Endometrial microvascular endothelial cells (primary cell): Measurements from ENCODE around the gene UNC79. TPM values are rescaled to one million over a fixed set of nuclear protein-coding genes. Genes with fewer than 3 reads are reported as not detected.

ENCODE experiments used
- in situ Hi-C: cut with HindIII; loops from 2 replicates; pipeline ENCODE4 v1.10.0; 2017; ENCODE audit warnings: low sequenced_read_pairs, low pct_unique_long_range_greater_than_20kb; ENCODE audit errors: inconsistent ontology term
- total RNA-seq: library from RNA; depleted of rRNA; stranded (reverse); fragments of >200 nt; gene quantifications from one replicate; pipeline ENCODE4 v1.2.3, GENCODE V29; 2015; ENCODE audit errors: inconsistent ontology term

Gene UNC79
- total RNA-seq, 1 donor from 2014 or later, result not detected

DNA sequence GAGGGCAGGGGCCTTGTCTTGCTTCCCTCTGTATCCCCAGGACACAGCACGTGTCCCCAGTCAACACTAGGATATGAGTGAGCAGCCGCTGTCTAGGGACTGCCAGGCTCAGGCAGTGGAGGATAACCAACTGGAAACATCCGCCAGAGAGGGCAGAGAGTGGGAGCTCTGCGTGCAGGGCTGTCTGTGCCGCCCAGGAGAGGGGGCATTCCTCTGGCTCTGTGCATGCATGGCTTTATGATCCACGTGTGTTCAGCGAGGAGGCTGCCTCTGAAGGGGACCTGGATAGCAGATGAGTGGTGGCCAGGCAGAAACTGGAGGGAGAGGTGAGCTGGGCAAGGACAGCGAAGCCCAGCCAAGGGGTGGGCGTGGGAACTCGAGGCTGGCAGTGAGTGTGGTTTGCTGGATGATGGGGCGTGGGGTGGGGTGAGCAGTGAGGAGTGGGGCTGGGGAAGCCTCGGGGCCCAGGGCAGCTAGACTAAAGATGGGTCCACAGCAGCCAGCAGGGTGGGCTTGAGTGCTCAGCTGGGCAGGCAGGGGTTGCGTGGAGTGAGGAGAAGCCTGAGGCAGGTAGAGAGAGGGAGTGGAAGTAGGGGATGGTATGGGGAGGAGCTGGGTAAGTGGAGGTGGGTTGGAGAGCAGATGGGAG is 284.7 kb downstream of the UNC79 start:
- in situ Hi-C loops, result no loop called here

DNA sequence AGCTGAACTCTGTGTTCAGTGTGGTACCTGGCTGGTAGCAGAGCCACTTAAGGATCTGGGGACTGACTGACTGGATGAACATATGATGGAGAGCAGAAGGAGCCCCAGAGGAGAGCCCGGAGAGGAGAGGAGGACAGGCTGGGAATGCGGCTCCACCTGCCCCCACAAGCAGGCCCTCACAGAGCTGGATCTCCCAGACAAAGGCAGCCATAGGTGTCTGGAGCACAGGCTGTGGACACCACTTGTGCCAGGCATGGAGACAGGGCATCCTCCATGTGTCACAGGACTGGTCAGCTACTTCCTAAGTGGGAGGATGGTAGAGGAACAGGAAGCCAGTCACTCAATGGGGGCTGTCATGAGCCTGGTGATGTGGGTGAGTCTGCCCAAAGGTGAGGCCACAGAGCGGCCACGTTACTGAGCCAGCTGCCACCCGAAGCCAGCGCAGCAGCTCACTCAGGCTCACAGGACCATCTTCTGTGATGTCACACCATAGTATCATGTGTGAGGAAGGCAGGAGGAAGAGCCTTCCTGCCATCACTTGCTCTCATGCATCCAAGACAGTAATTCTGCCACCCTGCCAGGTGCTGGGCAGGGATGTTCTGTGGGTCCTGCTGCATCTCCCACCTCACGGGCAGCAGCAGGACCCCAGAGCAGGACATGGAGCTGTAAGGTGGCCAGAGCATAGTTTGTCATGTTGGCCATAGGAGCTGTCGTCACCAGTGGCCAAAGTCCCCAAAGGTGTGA is 285.4 kb downstream of the UNC79 start:
- in situ Hi-C loops, result no loop called here

DNA sequence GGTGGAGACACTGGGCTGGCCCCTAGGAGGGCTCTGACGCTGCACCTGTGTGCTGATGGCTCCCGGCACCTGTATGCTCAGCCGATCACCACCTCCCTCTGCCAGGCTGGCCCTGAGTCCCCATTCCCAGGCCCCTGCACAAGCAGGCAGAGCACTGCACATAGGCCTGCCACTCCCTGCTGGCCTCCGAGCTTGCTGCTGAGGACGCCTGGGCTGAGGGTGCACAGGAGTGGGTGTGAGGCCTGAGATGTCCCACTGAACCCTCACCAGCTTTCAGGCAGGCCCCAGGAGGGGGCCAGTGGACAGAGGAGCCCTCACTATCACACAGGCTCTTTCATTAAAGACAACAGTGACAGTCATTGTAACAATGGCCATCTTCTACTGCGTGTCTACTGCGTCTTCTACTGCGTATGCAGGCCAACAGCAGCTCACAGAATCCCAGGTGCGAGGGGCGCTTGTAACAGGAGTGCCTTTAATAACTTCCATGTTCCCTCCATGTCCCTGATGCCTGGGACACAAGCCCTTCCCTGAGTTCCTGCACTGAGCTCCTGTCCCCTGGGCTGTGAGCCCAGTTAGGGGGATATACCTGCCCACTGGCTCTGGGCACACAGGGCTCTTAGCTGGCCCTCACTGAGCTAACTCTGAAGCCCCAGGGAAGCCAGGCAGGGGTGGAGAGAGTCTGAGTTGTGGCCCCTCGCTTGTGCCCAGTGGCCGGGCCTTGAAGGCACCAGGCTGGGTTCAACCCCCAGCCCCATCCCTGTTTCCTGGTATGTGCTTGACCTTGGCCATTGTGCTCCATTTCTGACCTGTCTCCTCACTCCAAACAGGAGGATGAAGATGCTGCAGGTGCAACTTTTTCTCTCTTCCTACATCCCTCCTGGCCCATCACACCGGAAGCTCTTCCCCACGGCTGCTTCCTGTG is 286.3 kb downstream of the UNC79 start:
- in situ Hi-C loops, result no loop called here

DNA sequence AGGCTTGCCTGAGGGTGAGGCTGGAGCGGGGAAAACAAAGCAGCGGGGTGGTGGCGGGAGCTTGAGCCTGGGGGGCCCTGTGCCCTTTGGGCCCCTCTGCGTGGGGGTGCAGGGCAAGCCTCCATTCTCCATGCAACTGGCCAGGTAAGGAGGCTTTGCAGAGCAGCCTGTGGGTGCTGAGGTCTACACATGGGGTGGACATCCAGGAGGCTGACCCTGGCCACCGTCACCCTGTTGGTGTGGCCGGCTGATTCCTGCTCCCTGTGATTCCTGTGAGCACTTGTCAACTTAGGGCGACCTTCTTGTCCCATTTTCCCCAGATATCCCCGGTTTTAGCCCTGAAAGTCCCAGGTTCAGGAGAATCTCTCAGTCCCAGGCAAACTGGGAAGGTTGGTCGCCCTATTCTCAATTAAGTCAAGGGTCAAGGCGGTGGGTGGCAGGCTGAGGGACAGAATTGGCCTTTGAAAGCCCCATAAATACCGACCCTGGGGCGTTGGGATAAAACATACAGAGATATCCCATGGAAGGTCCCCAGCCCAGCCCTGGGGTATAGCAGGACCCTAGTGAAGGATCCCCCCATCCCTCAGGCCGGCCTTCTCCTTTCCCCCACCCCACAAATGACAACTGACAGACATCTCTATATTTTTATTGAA is 287.1 kb downstream of the UNC79 start:
- in situ Hi-C loops, result no loop called here

DNA sequence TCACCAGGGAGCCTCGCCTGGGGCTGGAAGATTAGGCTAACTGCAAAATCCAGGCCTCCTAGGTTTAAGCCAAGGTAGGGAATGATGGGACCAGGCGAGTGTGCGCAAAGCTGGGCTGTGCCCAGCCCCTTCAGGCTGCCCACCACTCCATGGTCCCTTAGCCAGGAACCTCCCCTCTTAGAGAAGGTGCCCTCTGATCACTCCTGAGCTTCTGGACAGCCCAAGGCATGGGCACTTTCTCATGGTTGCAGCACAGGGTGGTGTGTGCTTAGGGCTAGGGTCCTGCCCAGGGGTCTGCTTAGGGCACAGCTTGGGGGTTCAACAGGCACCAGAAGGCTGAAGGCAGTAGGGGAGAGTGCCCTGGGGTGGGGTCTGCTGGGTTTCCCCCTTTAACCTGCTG is 288.5 kb downstream of the UNC79 start:
- in situ Hi-C loops, result no loop called here

DNA sequence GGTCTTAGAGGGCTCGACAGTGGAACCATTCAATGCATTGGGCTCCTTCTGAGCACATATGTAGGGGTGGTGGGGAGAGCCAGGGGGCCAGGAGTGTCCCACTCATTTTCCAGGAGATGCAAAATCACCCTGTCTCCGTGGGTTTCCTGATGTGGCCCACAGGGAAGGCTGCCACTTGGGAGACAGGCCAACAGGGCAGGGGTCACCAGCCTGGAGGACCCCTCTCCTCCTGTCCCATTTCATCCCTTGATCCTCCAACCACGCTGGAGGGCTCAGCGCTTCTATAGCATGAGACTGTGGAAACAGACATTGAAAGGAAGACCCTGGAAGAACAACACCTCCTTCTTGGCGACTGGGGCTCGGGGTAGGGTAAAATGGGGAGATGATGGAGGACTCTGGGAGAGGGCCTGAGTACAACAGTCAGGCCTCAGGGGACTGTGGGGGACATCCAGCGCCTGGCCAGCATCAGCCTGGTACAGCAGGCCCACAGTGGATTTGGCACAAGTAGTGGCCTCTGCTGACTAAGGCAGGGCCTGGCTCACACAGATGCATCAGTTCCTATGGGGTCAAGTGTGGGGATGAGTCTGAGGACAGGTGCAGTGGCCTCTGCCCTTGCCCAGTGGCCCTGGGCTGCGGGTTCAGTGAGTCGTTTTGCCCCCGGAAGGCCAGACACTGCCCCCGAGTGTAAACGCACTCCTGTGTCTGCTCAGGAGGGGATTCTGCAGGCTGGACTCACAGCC is 289.5 kb downstream of the UNC79 start:
- in situ Hi-C loops, result no loop called here

DNA sequence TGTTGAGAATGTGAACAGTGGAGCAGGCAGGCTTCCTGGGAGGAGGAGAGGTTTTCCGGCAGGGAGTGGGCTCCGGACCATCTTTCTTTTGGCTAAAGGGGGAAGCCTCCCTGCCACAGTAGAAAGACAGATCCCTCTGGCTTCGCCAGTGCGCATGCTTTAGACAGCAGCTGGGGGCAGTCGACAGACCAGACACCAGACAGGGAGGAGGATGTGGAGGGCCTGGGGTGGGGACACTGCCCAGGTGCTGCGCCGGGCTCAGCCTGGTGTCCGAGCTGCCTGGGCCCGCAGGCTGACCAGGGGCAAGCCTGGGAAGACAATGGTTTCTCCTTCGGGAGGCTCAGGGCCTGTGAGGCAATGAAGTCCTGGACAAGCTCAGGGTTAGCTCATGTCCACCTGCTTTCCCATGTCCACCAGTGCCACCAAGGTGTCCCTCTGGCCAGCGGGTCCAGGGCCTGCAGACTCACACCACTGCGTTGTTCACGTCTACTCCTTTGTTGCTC is 290.3 kb downstream of the UNC79 start:
- in situ Hi-C loops, result no loop called here

DNA sequence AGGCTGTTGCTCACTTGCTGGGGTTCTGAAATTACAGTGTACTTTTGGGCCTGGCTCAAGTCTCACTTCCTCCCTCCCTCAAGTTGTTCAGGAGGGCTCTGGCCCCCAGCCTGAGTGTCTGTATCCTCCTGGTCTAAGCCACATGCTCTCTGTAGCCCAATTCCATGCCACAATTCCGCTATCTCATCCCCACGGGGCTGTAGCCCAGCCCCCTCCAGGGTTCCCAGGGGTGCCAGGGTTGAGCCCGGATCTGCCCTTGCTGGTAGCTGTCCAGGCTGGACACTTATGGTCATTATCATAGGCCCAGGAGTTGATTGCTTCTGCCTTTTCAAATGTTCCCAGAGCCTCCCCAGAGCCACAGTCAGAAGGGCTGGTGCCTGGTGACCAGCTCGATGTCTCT is 292.3 kb downstream of the UNC79 start:
- in situ Hi-C loops, result no loop called here

DNA sequence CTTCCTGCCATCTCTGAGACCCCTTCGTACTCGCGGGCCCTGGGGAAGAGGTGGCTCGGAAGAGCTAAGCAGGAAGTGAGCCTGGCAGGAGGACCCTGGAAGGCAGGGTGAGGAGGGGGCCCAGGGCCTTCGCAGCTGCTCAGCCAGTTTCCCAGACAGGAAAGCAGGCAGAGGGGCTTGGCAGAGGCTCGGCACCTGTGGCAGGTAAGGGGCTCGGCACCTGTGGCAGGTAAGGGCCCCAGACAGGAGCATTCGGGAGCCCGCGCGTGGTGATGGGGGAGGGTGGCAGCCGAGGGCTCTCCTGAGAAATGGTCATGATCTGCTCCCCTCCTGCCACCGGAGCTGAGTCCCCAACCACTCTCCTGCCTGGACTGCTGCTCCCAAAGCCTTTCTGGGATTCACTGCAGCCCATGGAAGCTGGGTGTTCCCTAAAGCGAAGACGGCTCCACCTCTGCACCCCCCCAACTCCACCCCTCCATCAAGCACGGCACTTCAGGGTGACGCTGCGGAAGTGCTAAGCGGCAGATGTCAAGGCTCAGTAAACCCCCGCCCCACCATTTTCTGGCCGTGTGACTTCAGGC is 294.4 kb downstream of the UNC79 start:
- in situ Hi-C loops, result no loop called here

DNA sequence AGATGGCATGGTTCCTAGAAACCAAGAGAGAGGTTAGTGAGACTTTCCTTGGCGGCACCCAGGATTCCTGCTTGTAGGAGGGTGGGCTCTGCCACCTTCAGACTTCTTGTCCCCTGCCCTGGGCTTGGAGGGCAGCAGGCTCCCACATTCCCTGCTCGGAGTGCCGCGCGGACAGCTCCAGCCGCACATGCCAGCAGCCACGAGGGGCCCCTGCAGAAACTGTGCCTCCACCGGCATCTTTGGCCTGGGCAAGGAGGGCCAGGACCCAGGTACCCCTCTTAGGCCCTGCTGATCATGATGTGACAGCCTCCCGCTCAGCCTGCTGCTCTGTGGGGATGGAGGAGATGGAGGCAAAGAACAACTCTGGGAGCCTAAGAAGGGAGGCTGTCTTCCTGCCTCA is 295.3 kb downstream of the UNC79 start:
- in situ Hi-C loops, result no loop called here

DNA sequence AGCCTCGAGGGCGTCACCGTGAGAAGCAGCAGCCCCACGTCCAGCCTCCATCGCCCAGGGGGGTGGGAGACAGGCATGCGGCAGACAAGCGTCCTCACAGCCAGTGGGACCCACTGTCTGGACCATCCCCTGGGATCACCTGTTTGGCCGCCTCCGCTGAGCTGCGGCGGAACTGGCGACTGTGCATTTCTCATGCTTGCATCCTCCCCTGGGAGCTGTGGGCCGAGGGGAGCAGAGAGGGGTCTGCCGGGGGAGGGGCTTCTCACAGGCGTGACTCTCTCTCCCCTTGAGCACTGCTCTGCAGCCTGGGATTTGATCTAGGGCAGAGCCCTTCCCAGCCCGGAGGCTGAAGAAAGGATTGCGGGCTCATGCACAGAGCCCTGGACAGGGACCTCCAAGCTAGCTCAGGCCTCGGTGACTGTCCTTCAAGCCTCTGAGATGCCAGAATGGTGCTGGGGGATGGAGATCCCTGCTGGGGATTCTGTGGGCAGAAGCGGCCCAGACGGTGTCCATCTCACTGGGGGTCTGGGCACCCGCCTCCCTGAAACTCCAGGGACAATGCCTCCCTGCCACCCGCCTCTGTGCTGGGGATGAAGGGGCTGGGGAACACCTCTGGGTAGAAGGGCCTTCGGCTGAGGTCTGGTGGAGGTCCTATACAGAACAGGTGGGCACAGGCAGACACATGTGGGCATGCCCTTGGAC is 296.5 kb downstream of the UNC79 start:
- in situ Hi-C loops, result no loop called here

DNA sequence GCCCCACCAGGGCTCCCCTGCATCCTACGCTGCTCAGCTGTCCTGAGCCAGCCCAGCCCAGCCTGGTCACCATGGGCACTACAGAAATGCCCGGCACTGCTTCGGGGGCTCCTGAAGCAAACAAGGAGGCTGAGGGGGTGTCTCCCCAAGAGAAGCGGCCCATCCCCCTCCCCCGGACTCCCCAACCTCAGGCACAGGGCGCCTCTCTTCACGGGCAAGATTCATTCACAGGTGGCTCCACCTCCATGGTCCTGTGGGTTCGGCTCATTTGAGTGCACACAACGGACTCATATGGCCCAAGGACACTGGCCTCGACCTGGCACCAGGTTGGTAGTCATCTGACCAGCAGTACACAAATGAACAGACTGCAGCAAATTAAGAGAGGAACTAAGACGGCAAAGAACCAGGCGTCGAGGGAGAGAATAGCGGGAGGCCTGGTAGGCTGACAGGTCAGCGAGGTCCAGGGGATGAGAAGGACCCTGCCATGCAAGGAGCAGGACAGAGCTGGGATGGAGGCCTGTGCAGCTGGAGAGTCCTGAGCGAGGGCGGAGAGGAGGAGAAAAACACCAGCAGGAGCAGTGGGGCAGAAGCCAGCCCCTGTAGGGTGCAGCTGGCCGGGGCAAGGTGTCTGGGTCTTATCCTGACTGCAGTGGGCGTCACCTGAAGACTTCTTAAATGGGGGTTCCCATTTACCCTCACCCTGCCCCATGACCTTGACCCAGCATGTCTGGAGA is 297.3 kb downstream of the UNC79 start:
- in situ Hi-C loops, result no loop called here

DNA sequence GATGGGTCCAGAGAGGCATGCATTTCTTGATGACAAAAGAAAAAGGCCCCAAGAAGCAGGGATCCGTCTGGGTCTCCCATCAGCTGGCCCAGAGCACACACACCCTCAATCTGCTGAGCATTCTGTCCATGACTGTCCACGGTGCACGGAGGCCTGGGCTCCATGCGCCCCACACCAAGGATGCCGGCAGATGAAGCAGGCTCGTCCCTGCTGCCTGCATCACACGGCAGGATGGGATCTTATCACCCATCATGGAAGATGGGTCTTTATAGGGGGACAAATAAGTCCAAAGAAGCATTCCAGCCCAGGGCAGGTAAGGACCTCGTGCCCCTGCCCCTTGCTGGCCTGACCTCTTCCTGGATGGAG is 297.9 kb downstream of the UNC79 start:
- in situ Hi-C loops, result no loop called here

DNA sequence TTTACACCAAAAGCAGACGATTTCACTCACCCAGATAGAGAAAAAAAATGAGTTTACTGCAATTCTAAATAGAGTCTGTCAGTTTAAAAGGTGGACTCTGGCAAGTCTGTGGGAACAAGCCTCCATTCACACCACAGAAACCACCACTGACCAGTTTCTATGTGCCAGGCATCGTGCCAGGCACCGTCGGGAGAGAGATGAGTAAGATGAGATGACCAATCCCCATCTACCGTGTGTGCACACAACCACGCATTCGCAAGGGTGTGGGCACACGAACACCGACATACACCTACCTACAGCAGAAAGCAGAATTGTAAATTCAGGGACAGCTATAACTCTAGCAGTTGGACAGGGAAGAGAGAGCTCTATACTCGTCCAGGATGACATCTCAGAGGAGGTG is 299.3 kb downstream of the UNC79 start:
- in situ Hi-C loops, result no loop called here

DNA sequence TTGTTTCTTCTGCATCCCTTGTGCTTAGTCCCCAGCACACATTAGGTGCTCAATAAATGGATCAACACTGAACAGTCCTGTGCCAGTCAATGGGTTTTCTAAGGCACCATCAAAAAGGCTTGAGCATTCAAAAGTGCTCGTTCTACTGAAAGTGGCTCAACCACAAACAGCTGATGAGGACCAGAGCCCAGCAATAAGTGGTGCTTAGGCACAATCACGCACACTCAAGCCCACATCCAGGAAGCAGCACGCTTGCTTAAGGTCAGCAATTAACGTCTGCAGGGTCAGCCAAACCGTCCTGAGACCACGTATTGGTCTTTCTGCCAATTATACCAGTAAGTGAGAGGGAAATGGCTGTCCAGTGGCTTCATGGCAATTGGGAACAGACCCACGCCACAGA is 301.0 kb downstream of the UNC79 start:
- in situ Hi-C loops, result no loop called here

DNA sequence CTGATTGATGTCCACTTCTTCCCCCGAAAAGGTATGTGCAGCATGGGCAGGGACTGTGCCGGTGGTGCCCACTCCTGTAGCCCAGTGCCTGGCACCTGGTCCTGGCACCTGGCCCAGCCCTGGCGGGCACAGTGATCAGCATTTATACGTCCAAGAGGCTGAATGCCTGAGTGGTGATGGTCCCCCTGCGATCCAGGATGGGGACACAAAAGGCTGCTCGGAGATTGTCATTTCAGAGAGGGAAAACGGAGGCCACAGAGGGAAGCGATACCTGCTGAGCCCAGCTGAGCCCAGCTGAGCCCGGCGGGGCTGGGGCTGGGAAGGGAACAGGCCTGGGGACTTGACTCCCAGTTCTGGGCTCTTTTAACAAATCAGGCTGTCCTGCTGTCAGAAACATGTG is 301.8 kb downstream of the UNC79 start:
- in situ Hi-C loops, result no loop called here

DNA sequence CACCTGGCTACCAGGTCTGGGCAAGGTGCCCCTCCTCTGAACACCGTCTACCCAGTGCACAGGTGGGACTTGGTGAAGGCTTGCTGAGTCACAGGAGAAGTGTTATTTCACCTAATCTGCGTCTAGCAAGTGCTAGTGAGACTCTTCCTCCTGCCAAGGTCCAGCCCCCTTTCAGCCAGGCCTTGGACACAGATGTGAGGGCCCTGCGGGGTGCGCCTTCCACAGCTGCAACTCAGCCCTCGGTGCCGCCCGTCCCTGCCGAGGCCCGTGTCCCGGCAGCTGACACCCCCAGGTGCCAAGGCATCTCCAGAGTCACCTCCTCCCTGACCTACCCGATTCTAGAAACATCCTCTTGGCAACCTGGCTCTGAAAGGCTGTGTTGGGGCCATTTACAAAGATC is 302.5 kb downstream of the UNC79 start:
- in situ Hi-C loops, result no loop called here
